Lower leg skin (tissue), 4 donors: ENCODE results near the gene MYO9B. TPM values are rescaled to one million over a fixed set of nuclear protein-coding genes. Genes with fewer than 3 reads are reported as not detected.

Source experiments
- DNase-seq, 2 donors: peaks; one replicate each; pipeline ENCODE4 v3.0.0-alpha.2; 2019; ENCODE audit warnings: low spot score in 2 of 2
- H3K4me3 ChIP-seq: fragments of 200-600 bp; sonication (generic); 2 replicates; pipeline ENCODE4 v1.5.1; 2017; ENCODE audit warnings: mild to moderate bottlenecking, low read depth; ENCODE audit not compliant: poor library complexity, severe bottlenecking
- POLR2A ChIP-seq, 2 donors: fragments of 450-650 bp; IDR thresholded peaks; one replicate each; pipeline ENCODE4 v1.6.1; 2016 to 2017; ENCODE audit warnings: antibody characterized with exemption in 2 of 2, mild to moderate bottlenecking in 1 of 2, moderate library complexity in 1 of 2
- WGBS, 2 donors: methylation state at CpG; one replicate each; pipeline ENCODE4 v1.1.5; 2018; 5-methylcytosine and 5-hydroxymethylcytosine counted together
- intact Hi-C: fragments of 100-400 bp; cut with DNase I; formaldehyde crosslinking; loops from one replicate; pipeline ENCODE4 v1.15.0; 2023; ENCODE audit warnings: low total_unique reads
- total RNA-seq, 4 donors: library from RNA; depleted of rRNA; stranded (reverse); fragments of >200 nt; gene quantifications; one replicate each; pipeline ENCODE4 v1.1.0, GENCODE V29; 2016
- TF ChIP-seq, protein P1 (sequence below), 3 donors: fragments of 450-650 bp; IDR thresholded peaks; one replicate each; pipeline ENCODE4 v1.5.1; 2016; ENCODE audit warnings: antibody characterized with exemption in 3 of 3, mild to moderate bottlenecking in 3 of 3, moderate library complexity in 2 of 3

Gene MYO9B
- total RNA-seq, 4 donors from 2014 or later: 29.2 to 63.1 (median 43.5) TPM

- 86 to 88% methylated on average over 22 to 26 of the region's 26 CpGs for WGBS, 2 donors
Measured at GRCh38 chr19:17109962-17110598, 34.5 kb downstream of the MYO9B start.

GRCh38 chr19:17110599-17110966 is 35.0 kb downstream of the MYO9B start:
- intact Hi-C loops: no loop called here
- WGBS, 2 donors: 80 to 84% methylated on average over 4 to 9 of the region's 10 CpGs
- TF ChIP-seq POLR2A (IDR thresholded peaks at IDR 0.05): no peak
- TF ChIP-seq, protein P1, sequence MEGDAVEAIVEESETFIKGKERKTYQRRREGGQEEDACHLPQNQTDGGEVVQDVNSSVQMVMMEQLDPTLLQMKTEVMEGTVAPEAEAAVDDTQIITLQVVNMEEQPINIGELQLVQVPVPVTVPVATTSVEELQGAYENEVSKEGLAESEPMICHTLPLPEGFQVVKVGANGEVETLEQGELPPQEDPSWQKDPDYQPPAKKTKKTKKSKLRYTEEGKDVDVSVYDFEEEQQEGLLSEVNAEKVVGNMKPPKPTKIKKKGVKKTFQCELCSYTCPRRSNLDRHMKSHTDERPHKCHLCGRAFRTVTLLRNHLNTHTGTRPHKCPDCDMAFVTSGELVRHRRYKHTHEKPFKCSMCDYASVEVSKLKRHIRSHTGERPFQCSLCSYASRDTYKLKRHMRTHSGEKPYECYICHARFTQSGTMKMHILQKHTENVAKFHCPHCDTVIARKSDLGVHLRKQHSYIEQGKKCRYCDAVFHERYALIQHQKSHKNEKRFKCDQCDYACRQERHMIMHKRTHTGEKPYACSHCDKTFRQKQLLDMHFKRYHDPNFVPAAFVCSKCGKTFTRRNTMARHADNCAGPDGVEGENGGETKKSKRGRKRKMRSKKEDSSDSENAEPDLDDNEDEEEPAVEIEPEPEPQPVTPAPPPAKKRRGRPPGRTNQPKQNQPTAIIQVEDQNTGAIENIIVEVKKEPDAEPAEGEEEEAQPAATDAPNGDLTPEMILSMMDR (IDR thresholded peaks at IDR 0.05): no peak
- H3K4me3 ChIP-seq: no peak overlapping the region
- no peak for DNase-seq

More at GRCh38 chr19:17109962-17110598, 34.5 kb downstream of the MYO9B start:
- TF ChIP-seq POLR2A (IDR thresholded peaks at IDR 0.05): no peak
- TF ChIP-seq, protein P1 (IDR thresholded peaks at IDR 0.05): no peak
- intact Hi-C loops: no loop called here
- H3K4me3 ChIP-seq: no peak overlapping the region
- peak; percentile 61 to 94 for DNase-seq

DNA sequence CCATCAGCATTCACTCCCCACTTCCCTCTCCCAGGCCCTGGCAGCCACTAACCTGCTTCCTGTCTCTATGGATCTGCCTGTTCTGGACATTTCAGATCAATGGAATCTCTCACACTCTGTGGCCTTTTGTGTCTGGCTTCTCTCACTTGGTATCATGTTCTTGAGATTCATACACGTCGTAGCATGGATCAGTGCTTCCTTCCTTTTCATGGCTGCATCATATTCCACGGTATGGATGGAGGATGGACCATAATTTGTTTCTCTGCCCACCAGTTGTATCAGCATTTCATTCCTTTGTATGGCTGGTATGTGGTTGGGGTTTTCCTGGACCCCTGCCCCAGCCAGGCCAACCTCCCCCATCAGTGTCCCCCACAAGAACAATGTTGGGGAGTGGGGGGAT is 36.2 kb downstream of the MYO9B start:
- no peak for TF ChIP-seq POLR2A (IDR thresholded peaks at IDR 0.05)
- TF ChIP-seq, protein P1 (IDR thresholded peaks at IDR 0.05): no peak
- DNase-seq: no peak
- H3K4me3 ChIP-seq: no peak overlapping the region
- intact Hi-C loops: no loop called here
- 94% methylated on average over 3 of the region's 3 CpGs for WGBS, 2 donors

DNA sequence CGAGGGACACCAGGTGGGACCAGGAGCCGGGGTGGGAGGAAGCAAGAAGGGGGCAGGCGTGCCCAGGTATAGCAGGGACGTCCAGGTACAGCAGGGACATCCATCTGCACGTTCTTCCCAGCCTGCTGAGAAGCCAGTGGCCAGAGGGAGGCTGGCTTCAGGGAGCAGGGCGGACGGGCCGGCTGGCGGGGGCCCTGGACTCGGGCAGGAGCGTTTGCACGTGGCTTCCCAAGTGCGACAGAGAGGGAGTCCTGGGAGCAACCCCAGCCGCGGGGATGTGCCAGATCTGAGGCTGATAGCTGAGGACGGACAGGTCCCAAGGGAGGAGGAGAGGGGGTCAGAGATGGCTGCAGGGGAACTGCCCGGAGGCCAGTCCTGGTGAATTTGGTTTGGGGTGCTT is 36.7 kb downstream of the MYO9B start:
- TF ChIP-seq, protein P1 (IDR thresholded peaks at IDR 0.05): no peak
- no peak for TF ChIP-seq POLR2A (IDR thresholded peaks at IDR 0.05)
- H3K4me3 ChIP-seq: no peak overlapping the region
- WGBS, 2 donors: 84 to 87% methylated on average over 17 of the region's 17 CpGs
- intact Hi-C loops: no loop called here
- no peak for DNase-seq

GRCh38 chr19:17112700-17113099 is 37.1 kb downstream of the MYO9B start:
- TF ChIP-seq, protein P1 (IDR thresholded peaks at IDR 0.05): no peak
- TF ChIP-seq POLR2A (IDR thresholded peaks at IDR 0.05): no peak
- WGBS, 2 donors: 83 to 85% methylated on average over 6 to 7 of the region's 7 CpGs
- H3K4me3 ChIP-seq: no peak overlapping the region
- intact Hi-C loops: no loop called here
- no peak for DNase-seq
